ENCODE data around the gene CD300LD. TPM values are rescaled to one million over a fixed set of nuclear protein-coding genes. Genes with fewer than 3 reads are reported as not detected.
A peak's percentile ranks its signal among the peaks of the same experiment; 100 is the strongest.
"Not testable (repeated sequence)": the region's sequence is repeated elsewhere in the genome, so short reads cannot be mapped to it uniquely, and the experiment has no call there.

The CD300LD gene
- not detected for polyA plus RNA-seq

DNA sequence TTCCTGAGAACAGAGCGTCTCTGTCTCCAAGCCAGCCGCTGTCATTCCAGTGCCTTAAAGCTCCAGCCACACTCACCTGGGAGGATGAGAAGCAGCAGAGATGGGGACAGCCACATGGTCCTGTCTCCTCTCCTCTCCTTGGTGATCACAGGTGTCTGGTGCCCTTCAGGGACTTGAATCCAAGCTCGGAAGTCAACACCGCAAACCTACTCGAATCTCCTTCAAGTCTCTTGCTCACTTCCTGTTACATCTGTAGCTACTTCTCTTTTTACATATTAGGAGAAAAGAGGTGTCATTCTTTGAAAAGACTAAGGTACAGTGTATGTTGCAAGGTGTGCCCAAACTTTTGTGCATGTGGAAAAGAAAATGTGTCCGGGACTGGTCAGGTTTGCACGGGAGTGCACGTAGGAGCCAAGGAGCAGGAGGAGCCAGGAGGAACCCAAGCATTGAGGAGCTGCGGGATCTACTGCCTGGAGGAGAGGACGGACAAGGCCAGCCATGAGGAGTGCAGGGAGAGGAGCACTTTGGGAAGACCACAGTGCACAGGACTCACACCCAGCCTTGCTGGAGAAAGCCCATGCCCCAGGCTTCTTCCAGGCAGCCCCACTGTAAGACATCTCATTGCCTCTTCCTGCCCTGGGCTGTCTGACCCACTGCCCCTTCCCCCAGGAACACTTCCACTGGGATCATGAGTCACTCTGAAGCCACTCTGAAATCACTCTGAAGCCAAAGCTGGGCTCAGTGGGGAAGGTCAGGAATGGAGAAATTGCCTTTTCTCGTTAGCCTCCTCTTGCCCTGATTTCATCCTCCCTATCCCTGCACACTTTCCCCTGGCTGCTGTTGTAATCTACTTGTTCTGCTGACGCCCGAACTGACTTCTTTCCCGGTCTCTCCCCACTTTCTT, at the start of gene CD300LD:
TSS of gene CD300LD (minus strand) at position 197 of the 904 bp plus-strand sequence. CDS start at position 116, 81 bp downstream.
- DNase-seq: no peak
- no peak within 1 kb of the TSS for H3K27ac Mint-ChIP-seq
- no peak within 1 kb of the TSS for H3K4me3 Mint-ChIP-seq
- H3K9me3 Mint-ChIP-seq: no peaks in the 10 kb centered on the region
- no peaks in the 10 kb centered on the region for H3K4me1 Mint-ChIP-seq
- no peaks in the 10 kb centered on the region for H3K36me3 Mint-ChIP-seq
- peaks cover 3 to 18% (median 4%) of the 10 kb centered on the region in 3 donors for H3K27me3 Mint-ChIP-seq (ENCODE audit: low read depth in 3 of 3)

DNA sequence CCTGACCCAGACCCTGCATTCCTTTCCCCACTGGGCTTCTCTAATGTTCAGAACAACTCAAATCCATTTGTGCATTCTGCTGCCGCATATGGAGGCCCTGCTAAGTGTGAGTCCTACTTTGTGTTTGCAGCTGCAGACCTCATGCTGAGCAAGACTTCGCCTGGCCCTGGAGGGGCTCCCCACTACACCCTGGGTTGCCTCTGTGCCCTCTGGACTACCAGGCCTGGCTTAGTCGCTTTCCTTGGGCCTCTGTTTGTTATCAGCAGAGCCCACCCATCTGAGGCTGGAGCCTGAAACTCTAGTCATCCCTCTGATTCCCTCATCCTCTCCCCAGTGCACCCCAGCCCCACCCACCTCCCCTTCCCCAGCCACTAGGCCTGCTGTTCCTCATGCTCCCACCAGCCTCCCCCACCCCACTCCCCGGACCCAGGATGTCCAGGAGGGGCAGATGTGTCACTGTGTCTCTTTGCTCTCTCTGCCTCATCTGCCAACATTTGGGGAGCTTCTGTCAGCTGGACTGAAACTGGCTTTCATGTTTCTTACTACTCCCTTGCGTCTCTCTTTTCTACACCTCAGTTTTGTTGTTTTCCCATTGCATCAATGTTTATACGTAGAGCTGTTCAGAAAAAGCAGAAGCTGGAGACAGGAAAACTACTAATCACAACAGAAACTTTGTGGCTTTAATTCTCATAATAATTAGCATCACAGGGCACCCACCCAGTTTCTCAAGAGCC, 49.3 kb upstream of the CD300LD start:
- H3K9me3 Mint-ChIP-seq: no peaks in the 10 kb centered on the region
- H3K4me3 Mint-ChIP-seq: no peak overlapping the region
- no peak overlapping the region for H3K27ac Mint-ChIP-seq
- H3K4me1 Mint-ChIP-seq: peaks cover 15 to 27% of the 10 kb centered on the region in 2 donors
- peaks cover 17 to 25% (median 18%) of the 10 kb centered on the region in 3 donors for H3K27me3 Mint-ChIP-seq (ENCODE audit: low read depth in 3 of 3)
- DNase-seq: no peak
- H3K36me3 Mint-ChIP-seq: no peaks in the 10 kb centered on the region

GRCh38 chr17:74639704-74640151, 47.6 kb upstream of the CD300LD start:
- peaks cover 12 to 23% (median 14%) of the 10 kb centered on the region in 3 donors for H3K27me3 Mint-ChIP-seq (ENCODE audit: low read depth in 3 of 3)
- H3K4me1 Mint-ChIP-seq: peaks cover 15 to 27% of the 10 kb centered on the region in 2 donors
- H3K36me3 Mint-ChIP-seq: no peaks in the 10 kb centered on the region
- peak overlapping the region in 1 of 6 donors; percentile 2 for H3K27ac Mint-ChIP-seq
- H3K4me3 Mint-ChIP-seq: peak overlapping the region in 1 of 5 donors; percentile 46
- H3K9me3 Mint-ChIP-seq: no peaks in the 10 kb centered on the region
- DNase-seq: peak in 1 of 3 donors; percentile 11

DNA sequence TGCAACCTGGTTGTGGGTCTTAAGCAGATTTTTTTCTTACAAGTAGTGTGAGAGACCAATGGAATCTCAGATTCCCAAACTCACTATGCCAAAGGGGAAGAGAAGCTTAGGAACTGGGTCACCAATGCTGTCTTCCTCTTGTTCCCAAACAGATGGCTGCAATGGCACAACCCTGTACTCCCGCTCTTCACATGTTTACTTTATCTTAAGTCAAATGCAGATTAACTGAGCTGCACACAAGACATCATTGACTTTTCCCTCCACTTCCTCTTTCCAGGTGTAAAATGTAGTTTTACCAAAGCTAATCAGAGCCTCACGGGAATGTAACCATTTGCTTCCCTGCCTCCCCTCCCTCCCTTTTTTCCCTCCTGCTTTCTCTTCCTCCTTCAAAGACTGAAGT, 45.8 kb upstream of the CD300LD start:
- H3K27me3 Mint-ChIP-seq (ENCODE audit: low read depth in 3 of 3): peaks cover 9 to 16% (median 10%) of the 10 kb centered on the region in 3 donors
- H3K36me3 Mint-ChIP-seq: no peaks in the 10 kb centered on the region
- peaks cover 15 to 27% of the 10 kb centered on the region in 2 donors for H3K4me1 Mint-ChIP-seq
- no peak for DNase-seq
- H3K4me3 Mint-ChIP-seq: no peak overlapping the region
- H3K27ac Mint-ChIP-seq: no peak overlapping the region
- no peaks in the 10 kb centered on the region for H3K9me3 Mint-ChIP-seq

DNA sequence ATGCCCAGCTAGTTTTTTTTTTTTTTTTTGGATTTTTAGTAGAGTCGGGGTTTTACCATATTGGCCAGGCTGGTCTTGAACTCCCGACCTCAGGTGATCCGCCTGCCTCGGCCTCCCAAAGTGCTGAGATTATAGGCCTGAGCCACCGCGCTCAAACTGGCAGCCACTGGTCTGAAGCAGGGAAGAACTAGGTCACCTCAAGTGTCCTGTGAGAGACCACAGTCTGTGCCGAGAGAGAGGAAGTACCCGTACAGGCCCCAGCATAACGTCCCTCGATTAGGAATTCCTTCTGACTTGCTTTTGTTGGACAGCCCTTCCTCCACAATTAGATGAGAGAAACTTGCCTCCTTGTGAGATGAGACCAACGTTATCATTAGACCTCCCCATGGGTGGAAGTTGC, 45.2 kb upstream of the CD300LD start:
- Mint-ChIP-seq H3K27ac (no peak overlapping the region), H3K36me3 (no peaks in the 10 kb centered on the region), H3K9me3 (no peaks in the 10 kb centered on the region), H3K4me3 (peak overlapping the region in 1 of 5 donors; percentile 42), H3K4me1 (peaks cover 15 to 27% of the 10 kb centered on the region in 2 donors), H3K27me3 (ENCODE audit: low read depth in 3 of 3) (peaks cover 10 to 12% (median 10%) of the 10 kb centered on the region in 3 donors)
- no peak for DNase-seq

DNA sequence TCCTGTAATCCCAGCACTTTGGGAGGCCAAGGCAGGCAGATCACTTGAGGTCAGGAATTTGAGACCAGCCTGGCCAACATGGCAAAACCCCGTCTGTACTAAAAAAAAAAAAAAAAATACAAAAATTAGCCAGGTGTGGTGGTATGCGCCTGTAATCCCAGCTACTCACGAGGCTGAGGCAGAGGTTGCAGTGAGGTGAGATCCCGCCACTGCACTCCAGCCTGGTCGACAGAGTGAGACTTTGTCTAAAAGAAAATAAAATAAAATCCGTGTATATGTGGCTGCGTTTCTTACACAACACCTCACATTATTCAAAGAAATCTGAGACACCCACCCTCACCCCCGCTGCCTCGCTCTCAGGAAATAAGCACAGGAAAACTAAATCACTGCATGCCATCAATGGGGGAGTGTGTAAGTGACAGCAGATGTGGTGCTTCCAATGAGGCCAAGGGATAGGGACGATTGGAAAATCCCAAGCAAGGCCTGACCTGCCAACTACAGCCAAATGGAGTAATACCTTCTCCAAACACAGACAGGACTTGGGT, 44.5 kb upstream of the CD300LD start:
- not testable (repeated sequence) for DNase-seq, H3K9me3 Mint-ChIP-seq, H3K36me3 Mint-ChIP-seq, H3K4me3 Mint-ChIP-seq, H3K27ac Mint-ChIP-seq
- H3K27me3 Mint-ChIP-seq (ENCODE audit: low read depth in 3 of 3): peaks cover 10 to 13% (median 12%) of the 10 kb centered on the region in 3 donors
- peaks cover 15 to 20% of the 10 kb centered on the region in 2 donors for H3K4me1 Mint-ChIP-seq

DNA sequence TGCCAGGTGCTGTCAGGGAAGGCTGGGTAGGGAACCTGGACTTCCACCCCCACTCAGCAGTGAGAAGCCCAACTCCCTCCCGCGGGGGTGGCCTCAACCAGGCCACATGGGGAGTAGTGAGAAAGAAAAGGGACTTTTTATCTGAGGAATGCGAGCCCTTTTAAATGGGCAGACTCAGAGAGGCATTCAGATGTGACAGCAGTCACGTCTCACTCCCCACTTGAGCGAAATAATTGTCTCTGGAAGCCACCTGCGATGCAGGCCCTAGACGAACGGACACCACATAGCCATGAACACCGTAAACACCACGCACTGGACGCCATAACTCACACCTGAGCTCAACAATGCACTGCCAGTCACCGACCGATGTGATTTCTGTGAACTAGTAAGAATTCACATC, 43.3 kb upstream of the CD300LD start:
- Mint-ChIP-seq H3K27ac (no peak overlapping the region), H3K9me3 (no peaks in the 10 kb centered on the region), H3K27me3 (ENCODE audit: low read depth in 3 of 3) (peaks cover 9 to 15% (median 11%) of the 10 kb centered on the region in 3 donors), H3K36me3 (no peaks in the 10 kb centered on the region), H3K4me1 (peaks cover 15 to 19% of the 10 kb centered on the region in 2 donors), H3K4me3 (no peak overlapping the region)
- DNase-seq: no peak

DNA sequence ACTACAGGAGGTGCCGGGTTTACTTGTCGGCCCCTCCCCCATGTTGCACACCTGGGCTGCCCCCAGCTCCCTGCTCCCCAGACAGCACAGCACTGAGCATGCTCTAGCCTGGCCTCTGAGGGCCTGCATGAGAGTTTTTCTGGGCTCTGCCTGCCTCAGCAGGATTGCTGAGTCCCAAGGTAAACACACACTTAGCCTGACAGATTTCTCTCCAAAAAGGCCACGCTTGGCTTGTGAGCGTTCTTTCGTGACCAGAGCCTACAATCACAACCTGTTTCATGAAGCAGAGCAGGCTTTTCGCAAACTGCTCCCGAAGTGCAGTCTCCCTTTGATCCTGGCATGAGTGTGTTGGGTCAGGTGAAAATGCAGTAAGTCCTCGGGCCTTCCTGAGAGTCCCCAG, 41.2 kb upstream of the CD300LD start:
- DNase-seq: no peak
- Mint-ChIP-seq H3K9me3 (no peaks in the 10 kb centered on the region), H3K27me3 (ENCODE audit: low read depth in 3 of 3) (peaks cover 8 to 16% (median 10%) of the 10 kb centered on the region in 3 donors), H3K4me1 (peaks cover 4 to 8% of the 10 kb centered on the region in 2 donors), H3K4me3 (no peak overlapping the region), H3K36me3 (no peaks in the 10 kb centered on the region), H3K27ac (no peak overlapping the region)

DNA sequence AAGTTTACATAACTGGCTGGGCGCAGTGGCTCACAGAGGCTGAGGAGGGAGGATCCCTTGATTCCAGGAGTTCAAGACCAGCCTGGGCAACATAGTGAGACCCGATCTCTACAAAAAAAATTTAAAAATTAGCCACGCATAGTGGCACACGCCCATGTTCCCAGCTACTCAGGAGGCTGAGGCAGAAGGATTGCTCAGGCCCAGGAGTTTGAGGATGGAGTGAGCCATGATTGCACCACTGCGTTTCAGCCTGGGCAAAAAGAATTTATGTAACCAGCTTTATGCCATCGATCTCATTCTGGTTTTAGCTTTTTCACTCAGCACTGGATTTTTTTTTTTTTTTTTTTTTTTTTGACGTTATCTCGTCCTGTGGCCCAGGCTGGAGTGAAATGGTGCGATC, 40.5 kb upstream of the CD300LD start:
- Mint-ChIP-seq H3K9me3 (no peaks in the 10 kb centered on the region), H3K4me3 (no peak overlapping the region), H3K36me3 (no peaks in the 10 kb centered on the region), H3K4me1 (peaks cover 4% of the 10 kb centered on the region in 2 donors), H3K27me3 (ENCODE audit: low read depth in 3 of 3) (peaks cover 8 to 13% (median 8%) of the 10 kb centered on the region in 3 donors), H3K27ac (no peak overlapping the region)
- DNase-seq: no peak

DNA sequence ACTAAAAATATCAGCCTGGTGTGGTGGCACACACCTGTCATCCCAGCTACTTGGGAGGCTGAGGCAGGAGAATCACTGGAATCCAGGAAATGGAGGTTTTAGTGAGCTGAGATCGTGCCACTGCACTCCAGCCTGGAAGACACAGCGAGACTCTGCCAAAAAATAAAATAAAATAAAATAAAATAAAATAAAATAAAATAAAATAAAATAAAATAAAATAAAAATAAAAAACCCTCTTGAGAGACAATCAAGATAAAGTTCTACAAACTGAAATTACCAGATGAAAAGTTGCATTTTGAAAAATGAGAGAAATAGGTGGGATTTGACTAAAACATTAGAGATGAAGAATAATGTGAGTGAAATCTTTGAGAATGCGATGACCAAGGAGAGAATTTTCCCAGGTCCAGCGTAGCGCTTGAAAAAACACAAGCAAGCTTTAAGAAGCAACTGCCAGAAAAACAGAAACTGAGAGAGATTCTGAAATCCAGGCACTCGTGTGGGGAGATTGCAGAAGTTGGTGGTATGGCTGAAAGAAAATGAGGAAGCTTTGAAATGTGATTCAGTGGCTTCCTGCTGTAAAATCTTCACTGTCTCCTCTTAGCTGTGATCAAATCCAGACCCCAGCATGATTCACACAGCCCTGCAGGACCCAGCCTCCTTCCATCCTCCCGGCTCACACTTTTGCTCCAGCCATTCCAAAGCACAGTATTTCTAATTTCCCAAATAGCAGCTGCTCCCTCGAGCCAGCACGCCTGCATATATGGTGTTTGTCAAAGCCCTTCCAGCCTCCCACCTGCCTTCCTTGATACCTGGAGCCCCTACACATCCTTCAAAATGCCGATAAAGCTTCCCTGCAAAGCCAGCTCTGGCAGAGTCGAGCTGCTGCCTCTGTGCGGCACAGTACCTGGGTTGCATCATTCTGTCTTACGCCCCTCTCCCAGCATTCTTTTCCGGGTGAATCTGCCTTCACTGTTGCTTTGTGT, 39.7 kb upstream of the CD300LD start:
- H3K4me1 Mint-ChIP-seq: no peaks in the 10 kb centered on the region
- H3K36me3 Mint-ChIP-seq: no peaks in the 10 kb centered on the region
- peaks cover 8 to 13% (median 8%) of the 10 kb centered on the region in 3 donors for H3K27me3 Mint-ChIP-seq (ENCODE audit: low read depth in 3 of 3)
- H3K9me3 Mint-ChIP-seq: peaks cover 0 to 2% (median 0%) of the 10 kb centered on the region in 6 donors
- H3K4me3 Mint-ChIP-seq: no peak overlapping the region
- DNase-seq: no peak
- no peak overlapping the region for H3K27ac Mint-ChIP-seq

- not testable (repeated sequence) for H3K4me1 Mint-ChIP-seq, H3K4me3 Mint-ChIP-seq, H3K36me3 Mint-ChIP-seq, DNase-seq, H3K9me3 Mint-ChIP-seq
- peak overlapping the region in 1 of 6 donors; percentile 2 for H3K27ac Mint-ChIP-seq
- H3K27me3 Mint-ChIP-seq (ENCODE audit: low read depth in 3 of 3): peaks cover 8 to 20% (median 8%) of the 10 kb centered on the region in 3 donors
Observed at GRCh38 chr17:74630251-74630650, 38.2 kb upstream of the CD300LD start.

DNA sequence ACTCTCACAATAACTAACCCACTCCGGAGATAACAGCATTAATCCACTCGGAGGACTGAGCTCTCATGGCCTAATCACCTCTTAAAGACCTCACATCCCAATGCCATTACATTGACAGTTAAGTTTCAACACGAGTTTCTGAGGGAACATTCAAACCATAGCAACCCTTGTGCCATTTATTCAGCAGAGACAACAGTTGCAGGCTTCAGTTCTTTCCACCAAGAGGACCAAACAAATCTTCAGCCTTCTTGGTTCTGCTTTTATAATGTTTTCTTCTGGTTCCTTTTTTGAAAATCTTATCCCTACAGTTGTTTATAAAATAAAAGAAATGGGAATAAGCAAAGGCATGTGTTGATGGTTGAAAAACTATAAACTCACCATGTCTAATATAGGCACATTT, 33.6 kb upstream of the CD300LD start:
- no peak for DNase-seq
- Mint-ChIP-seq H3K27ac (no peak overlapping the region), H3K4me1 (no peaks in the 10 kb centered on the region), H3K27me3 (ENCODE audit: low read depth in 3 of 3) (peaks cover 6 to 23% (median 9%) of the 10 kb centered on the region in 3 donors), H3K4me3 (no peak overlapping the region), H3K36me3 (peaks cover 0 to 3% (median 0%) of the 10 kb centered on the region in 3 donors), H3K9me3 (peaks cover 0 to 5% (median 0%) of the 10 kb centered on the region in 6 donors)

- H3K27me3 Mint-ChIP-seq (ENCODE audit: low read depth in 3 of 3): peaks cover 5 to 17% (median 5%) of the 10 kb centered on the region in 3 donors
- H3K27ac Mint-ChIP-seq: no peak overlapping the region
- H3K4me3 Mint-ChIP-seq: no peak overlapping the region
- H3K9me3 Mint-ChIP-seq: peaks cover 0 to 5% (median 0%) of the 10 kb centered on the region in 6 donors
- H3K4me1 Mint-ChIP-seq: no peaks in the 10 kb centered on the region
- H3K36me3 Mint-ChIP-seq: peaks cover 0 to 3% (median 0%) of the 10 kb centered on the region in 3 donors
- DNase-seq: no peak
Observed at GRCh38 chr17:74624131-74624530, 32.0 kb upstream of the CD300LD start.

All from immature natural killer cell (primary cell).